ENCODE results near the gene FASN.

DNA sequence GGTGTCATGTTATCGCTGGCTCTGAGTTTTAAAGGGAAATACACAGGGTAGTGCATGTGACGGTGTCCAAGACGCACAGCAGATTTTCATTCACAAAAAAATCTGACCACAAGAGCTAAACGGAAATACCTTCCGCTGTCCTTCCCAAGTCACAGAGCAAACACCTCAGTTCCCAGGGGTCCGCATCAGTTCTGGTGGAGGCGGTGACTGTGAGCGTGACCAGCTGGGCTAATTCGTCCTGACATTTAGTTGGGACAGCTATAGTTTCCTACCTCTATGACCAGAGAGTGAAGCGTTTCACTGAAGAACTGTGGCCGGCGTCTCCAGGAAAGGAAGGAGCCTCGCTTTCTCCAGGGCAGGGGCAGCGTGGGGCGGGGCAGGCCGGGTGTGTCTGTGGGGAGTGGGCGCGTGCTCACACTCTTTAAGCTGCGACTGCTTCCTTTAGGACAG, 10.5 kb upstream of the FASN start:
- no peak for TF ChIP-seq EZH2 (IDR thresholded peaks at IDR 0.05; ENCODE audit: insufficient read depth, poor library complexity, severe bottlenecking)
- no peak for TF ChIP-seq EZH2phosphoT487 (IDR thresholded peaks at IDR 0.05; ENCODE audit: insufficient read depth, low read depth)

Measured in GM23248 (cell line).